HG03064 (cell line): ENCODE results near the gene ABO.
"Not testable (repeated sequence)": the region's sequence is repeated elsewhere in the genome, so short reads cannot be mapped to it uniquely, and the experiment has no call there.

Source experiments
- ATAC-seq: cut with Tn5 transposase; IDR thresholded peaks from one replicate; pipeline ENCODE4 v1.9.1; 2021; ENCODE audit warnings: low read depth; ENCODE audit not compliant: unreplicated experiment

The ABO gene

GRCh38 chr9:133228474-133229193, 46.4 kb downstream of the ABO start:
- ATAC-seq: not testable (repeated sequence)

- ATAC-seq: not testable (repeated sequence)
Observed at GRCh38 chr9:133227996-133228395, 47.0 kb downstream of the ABO start.

GRCh38 chr9:133227242-133227860, 47.6 kb downstream of the ABO start:
- no peak for ATAC-seq

GRCh38 chr9:133226219-133227171, 48.5 kb downstream of the ABO start:
- no peak for ATAC-seq

- ATAC-seq: no peak
Observed at GRCh38 chr9:133225171-133226011, 49.6 kb downstream of the ABO start.

- ATAC-seq: no peak
Observed at GRCh38 chr9:133224762-133225161, 50.2 kb downstream of the ABO start.

- not testable (repeated sequence) for ATAC-seq
Observed at GRCh38 chr9:133223159-133223756, 51.7 kb downstream of the ABO start.

- not testable (repeated sequence) for ATAC-seq
Observed at GRCh38 chr9:133221994-133222393, 53.0 kb downstream of the ABO start.

- ATAC-seq: no peak
Observed at GRCh38 chr9:133221177-133221809, 53.7 kb downstream of the ABO start.

- ATAC-seq: not testable (repeated sequence)
Observed at GRCh38 chr9:133218049-133218975, 56.7 kb downstream of the ABO start.

GRCh38 chr9:133217333-133217988, 57.5 kb downstream of the ABO start:
- not testable (repeated sequence) for ATAC-seq

- not testable (repeated sequence) for ATAC-seq
Observed at GRCh38 chr9:133214276-133214675, 60.7 kb downstream of the ABO start.

GRCh38 chr9:133210609-133211008, 64.4 kb downstream of the ABO start:
- ATAC-seq: no peak

GRCh38 chr9:133210202-133210532, 64.8 kb downstream of the ABO start:
- no peak for ATAC-seq

- ATAC-seq: not testable (repeated sequence)
Observed at GRCh38 chr9:133209327-133210201, 65.4 kb downstream of the ABO start.

- ATAC-seq: not testable (repeated sequence)
Observed at GRCh38 chr9:133208880-133209300, 66.1 kb downstream of the ABO start, which contains the start of gene OBP2B. Gene OBP2B, minus strand, starts transcription at chr9:133209250. Its CDS starts 51 bp downstream, at chr9:133209199.
